CD4-positive, alpha-beta T cell (primary cell): ENCODE data around the gene LNPK. TPM values are rescaled to one million over a fixed set of nuclear protein-coding genes. Genes with fewer than 3 reads are reported as not detected.
"Not testable (repeated sequence)": the region's sequence is repeated elsewhere in the genome, so short reads cannot be mapped to it uniquely, and the experiment has no call there.

Experiments
- ATAC-seq: fragments of 200-7000 bp; cut with Tn5 transposase; one replicate; pipeline ENCODE4 v1.10.0; 2022; ENCODE audit warnings: mild to moderate bottlenecking; ENCODE audit not compliant: poor library complexity
- CTCF ChIA-PET: fragments of 350-600 bp; sonication (Branson Sonifier 250); formaldehyde crosslinking; loops from one replicate; lab custom pipeline; 2021; ENCODE audit warnings: antibody characterized with exemption, inconsistent platforms; lab: Charles Lee
- POLR2A ChIA-PET: fragments of 350-600 bp; sonication (Branson Sonifier 250); formaldehyde crosslinking; loops from one replicate; lab custom pipeline; 2021; ENCODE audit warnings: antibody characterized with exemption, inconsistent platforms; lab: Charles Lee
- DNase-seq, 14 experiments: peaks; one replicate each; pipeline ENCODE4 v3.0.0-alpha.2; 2013 to 2020; ENCODE audit warnings: mixed read lengths in 2 of 14
- H3K27ac ChIP-seq, 2 donors: one replicate each; pipeline versions ENCODE4 v1.5.1 to v1.7.0; 2013; ENCODE audit warnings: low read length in 2 of 2, low read depth in 1 of 2, mild to moderate bottlenecking in 1 of 2
- H3K27me3 ChIP-seq, 2 experiments: 1 replicate in 1 of 2; 2 replicates in 1 of 2; pipeline versions ENCODE4 v1.6.1 to v1.7.0; 2013; ENCODE audit warnings: low read length in 2 of 2, control low read depth in 1 of 2, mild to moderate bottlenecking in 1 of 2, moderate library complexity in 1 of 2; ENCODE audit not compliant: insufficient read depth in 2 of 2, control insufficient read depth in 1 of 2
- H3K36me3 ChIP-seq: one replicate; pipeline ENCODE4 v1.6.1; 2013; ENCODE audit warnings: low read length, control low read depth; ENCODE audit not compliant: insufficient read depth
- H3K4me1 ChIP-seq: one replicate; pipeline ENCODE4 v1.6.1; 2013; ENCODE audit warnings: low read length, control low read depth; ENCODE audit not compliant: insufficient read depth
- H3K4me3 ChIP-seq: one replicate; pipeline ENCODE4 v1.5.1; 2013; ENCODE audit warnings: mild to moderate bottlenecking, low read length, moderate library complexity
- H3K9me3 ChIP-seq, 2 experiments: 1 replicate in 1 of 2; 2 replicates in 1 of 2; pipeline versions ENCODE4 v1.6.1 to v1.7.0; 2013; ENCODE audit warnings: low read length in 2 of 2, mild to moderate bottlenecking in 2 of 2, control low read depth in 1 of 2, moderate library complexity in 1 of 2; ENCODE audit not compliant: control insufficient read depth in 1 of 2, insufficient read depth in 1 of 2
- H3K27ac Mint-ChIP-seq: one replicate; pipeline ENCODE4 v1.8.0; 2020; ENCODE audit warnings: mixed read lengths
- H3K27me3 Mint-ChIP-seq: one replicate; pipeline ENCODE4 v1.8.0; 2021; ENCODE audit warnings: mixed read lengths
- H3K36me3 Mint-ChIP-seq: one replicate; pipeline ENCODE4 v1.8.0; 2021; ENCODE audit warnings: low read depth, mixed read lengths
- H3K4me1 Mint-ChIP-seq: one replicate; pipeline ENCODE4 v1.8.0; 2021; ENCODE audit warnings: low read depth, mixed read lengths
- H3K4me3 Mint-ChIP-seq: one replicate; pipeline ENCODE4 v1.8.0; 2020; ENCODE audit warnings: mild to moderate bottlenecking, mixed read lengths
- H3K9me3 Mint-ChIP-seq: one replicate; pipeline ENCODE4 v1.8.0; 2020; ENCODE audit warnings: mixed read lengths
- intact Hi-C, 2 experiments: fragments of 100-400 bp; cut with DNase I in 1 of 2; cut with micrococcal nuclease in 1 of 2; formaldehyde crosslinking; loops; one replicate each; pipeline versions ENCODE4 v1.15.1 to v1.9.0; 2023 to 2025; cut with DNase I, micrococcal nuclease
- total RNA-seq, 174 experiments: library from RNA in 2 of 174; stranded (reverse) in 2 of 174; gene quantifications; one replicate each; pipeline ENCODE4 v1.2.3 and lab custom pipeline; 2021 to 2026
- TF ChIP-seq, protein P1 (sequence below): fragments of 200-600 bp; IDR thresholded peaks from one replicate; pipeline ENCODE4 v1.8.0; 2022; ENCODE audit warnings: antibody characterized with exemption, mild to moderate bottlenecking

Gene LNPK
- total RNA-seq, 2 experiments from 2014 or later, result 12.7 to 15.8 TPM

DNA sequence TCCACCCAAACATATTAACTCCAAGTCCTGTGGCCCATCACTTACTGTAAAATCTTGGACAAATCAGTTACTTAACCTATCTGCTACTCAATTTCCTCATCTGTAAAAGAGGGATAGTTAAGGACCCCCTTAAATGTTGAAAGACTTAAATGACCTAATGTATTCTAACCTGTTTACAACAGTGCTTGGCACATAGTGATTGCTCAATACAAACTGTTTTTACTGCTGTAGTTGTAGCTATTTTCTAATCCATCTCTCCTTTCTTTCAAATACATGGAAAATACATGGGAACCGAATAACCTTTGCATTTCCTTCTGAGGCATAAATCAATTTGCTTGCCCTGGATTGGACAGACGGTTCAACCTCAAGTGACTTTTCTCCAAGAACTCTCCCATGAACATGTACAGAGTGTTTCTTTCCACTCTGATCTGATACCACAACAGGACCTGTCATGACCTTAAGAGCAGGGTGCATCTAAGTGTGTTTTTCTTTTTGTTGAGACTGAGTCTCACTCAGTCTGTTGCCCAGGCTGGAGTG lies 2.7 kb downstream of the LNPK start:
- Mint-ChIP-seq H3K4me3 (no peak overlapping the region), H3K36me3 (no peaks in the 10 kb centered on the region), H3K27me3 (no peaks in the 10 kb centered on the region), H3K4me1 (peaks cover 24% of the 10 kb centered on the region), H3K27ac (no peak overlapping the region), H3K9me3 (no peaks in the 10 kb centered on the region)
- TF ChIP-seq, protein P1, sequence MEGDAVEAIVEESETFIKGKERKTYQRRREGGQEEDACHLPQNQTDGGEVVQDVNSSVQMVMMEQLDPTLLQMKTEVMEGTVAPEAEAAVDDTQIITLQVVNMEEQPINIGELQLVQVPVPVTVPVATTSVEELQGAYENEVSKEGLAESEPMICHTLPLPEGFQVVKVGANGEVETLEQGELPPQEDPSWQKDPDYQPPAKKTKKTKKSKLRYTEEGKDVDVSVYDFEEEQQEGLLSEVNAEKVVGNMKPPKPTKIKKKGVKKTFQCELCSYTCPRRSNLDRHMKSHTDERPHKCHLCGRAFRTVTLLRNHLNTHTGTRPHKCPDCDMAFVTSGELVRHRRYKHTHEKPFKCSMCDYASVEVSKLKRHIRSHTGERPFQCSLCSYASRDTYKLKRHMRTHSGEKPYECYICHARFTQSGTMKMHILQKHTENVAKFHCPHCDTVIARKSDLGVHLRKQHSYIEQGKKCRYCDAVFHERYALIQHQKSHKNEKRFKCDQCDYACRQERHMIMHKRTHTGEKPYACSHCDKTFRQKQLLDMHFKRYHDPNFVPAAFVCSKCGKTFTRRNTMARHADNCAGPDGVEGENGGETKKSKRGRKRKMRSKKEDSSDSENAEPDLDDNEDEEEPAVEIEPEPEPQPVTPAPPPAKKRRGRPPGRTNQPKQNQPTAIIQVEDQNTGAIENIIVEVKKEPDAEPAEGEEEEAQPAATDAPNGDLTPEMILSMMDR, result no peak
- Histone ChIP-seq H3K9me3 (no peaks in the 10 kb centered on the region), H3K27ac (no peak overlapping the region), H3K36me3 (no peaks in the 10 kb centered on the region), H3K4me3 (no peak overlapping the region), H3K4me1 (peaks cover 16% of the 10 kb centered on the region), H3K27me3 (no peaks in the 10 kb centered on the region)
- intact Hi-C loops, result loop anchor here in 1 of 2 experiments (5.0 kb wide), 1 partner anchor 268 kb away; the partner anchor contains the start of gene MTX2
- no peak for ATAC-seq
- ChIA-PET CTCF (no interaction called here), POLR2A (interaction anchor here (0.6 kb wide), 1 partner anchor 9 kb away, joined by 3 read pairs; no protein-coding TSS in a partner anchor)
- no peak for DNase-seq

DNA sequence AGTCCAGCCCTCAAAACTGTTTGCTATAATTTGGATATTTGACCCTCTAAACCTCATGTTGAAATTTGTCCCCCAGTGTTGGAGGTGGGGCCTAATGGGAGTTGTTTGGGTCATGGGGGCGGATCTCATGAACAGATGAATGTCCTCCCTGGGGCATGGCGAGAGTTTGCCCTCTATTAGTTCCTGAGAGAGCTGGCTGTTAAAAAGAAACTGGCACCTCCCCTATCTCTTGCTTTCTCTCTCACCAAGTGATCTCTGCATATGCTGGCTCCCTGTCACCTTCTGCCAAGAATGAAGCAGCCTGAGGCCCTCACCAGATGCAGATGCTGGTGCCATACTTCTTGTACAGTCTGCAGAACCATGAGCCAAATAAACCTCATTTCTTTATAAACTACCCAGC lies 12.0 kb downstream of the LNPK start:
- CTCF ChIA-PET, result interaction anchor here (1.1 kb wide), 1 partner anchor 20 kb away, joined by 3 read pairs; no protein-coding TSS in a partner anchor
- Mint-ChIP-seq H3K36me3 (peaks cover 54% of the 10 kb centered on the region), H3K4me1 (no peaks in the 10 kb centered on the region), H3K9me3 (no peaks in the 10 kb centered on the region), H3K4me3 (no peak overlapping the region), H3K27me3 (no peaks in the 10 kb centered on the region), H3K27ac (no peak overlapping the region)
- POLR2A ChIA-PET, result no interaction called here
- Histone ChIP-seq H3K27ac (no peak overlapping the region), H3K36me3 (peaks cover 8% of the 10 kb centered on the region), H3K4me1 (no peaks in the 10 kb centered on the region), H3K4me3 (no peak overlapping the region), H3K27me3 (no peaks in the 10 kb centered on the region), H3K9me3 (no peaks in the 10 kb centered on the region)
- DNase-seq (no peak), ATAC-seq (no peak)
- intact Hi-C loops, result no loop called here
- TF ChIP-seq, protein P1, result no peak

DNA sequence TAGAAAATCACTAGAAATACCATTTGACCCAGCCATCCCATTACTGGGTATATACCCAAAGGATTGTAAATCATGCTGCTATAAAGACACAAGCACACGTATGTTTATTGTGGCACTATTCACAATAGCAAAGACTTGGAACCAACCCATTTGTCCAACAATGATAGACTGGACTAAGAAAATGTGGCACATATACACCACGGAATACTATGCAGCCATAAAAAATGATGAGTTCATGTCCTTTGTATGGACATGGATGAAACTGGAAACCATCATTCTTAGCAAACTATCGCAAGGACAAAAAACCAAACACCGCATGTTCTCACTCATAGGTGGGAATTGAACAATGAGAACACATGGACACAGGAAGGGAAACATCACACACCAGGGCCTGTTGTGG lies 14.9 kb downstream of the LNPK start:
- H3K9me3 Mint-ChIP-seq, H3K27ac Mint-ChIP-seq, H3K27ac ChIP-seq, POLR2A ChIA-PET, H3K4me3 Mint-ChIP-seq, H3K4me3 ChIP-seq, H3K27me3 Mint-ChIP-seq, ATAC-seq, H3K4me1 Mint-ChIP-seq, CTCF ChIA-PET, intact Hi-C loops, H3K4me1 ChIP-seq, H3K27me3 ChIP-seq, H3K9me3 ChIP-seq, H3K36me3 ChIP-seq, DNase-seq: not testable (repeated sequence)
- peaks cover 74% of the 10 kb centered on the region for H3K36me3 Mint-ChIP-seq

DNA sequence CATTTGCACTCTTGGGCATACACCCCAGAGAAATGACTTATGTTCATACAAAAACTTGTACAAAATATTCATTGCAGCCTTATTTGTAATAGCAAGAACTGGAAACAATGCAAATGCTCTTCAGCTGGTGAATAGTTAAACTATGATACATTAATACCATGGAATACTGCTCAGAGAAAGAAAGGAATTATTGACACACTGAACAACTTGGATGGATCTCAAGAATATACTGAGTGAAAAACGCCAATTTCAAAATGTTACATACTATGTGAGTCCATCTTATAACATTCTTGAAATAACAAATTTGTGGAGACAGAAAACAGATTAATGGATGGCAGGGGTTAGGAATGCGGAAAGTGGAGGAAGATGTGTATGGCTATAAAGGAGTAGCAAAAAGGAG lies 17.2 kb downstream of the LNPK start:
- no peak for ATAC-seq

More for the DNA sequence above, 17.2 kb downstream of the LNPK start:
- DNase-seq, result no peak
- Mint-ChIP-seq H3K4me1 (no peaks in the 10 kb centered on the region), H3K4me3 (no peak overlapping the region), H3K9me3 (no peaks in the 10 kb centered on the region), H3K27me3 (no peaks in the 10 kb centered on the region), H3K36me3 (peaks cover 76% of the 10 kb centered on the region), H3K27ac (no peak overlapping the region)
- CTCF ChIA-PET, result no interaction called here
- no peaks in the 10 kb centered on the region for H3K9me3 ChIP-seq
- no peaks in the 10 kb centered on the region for H3K4me1 ChIP-seq
- H3K4me3 ChIP-seq, result no peak overlapping the region
- TF ChIP-seq, protein P1, result no peak
- no peaks in the 10 kb centered on the region for H3K36me3 ChIP-seq
- H3K27me3 ChIP-seq, result no peaks in the 10 kb centered on the region
- intact Hi-C loops, result no loop called here
- H3K27ac ChIP-seq, result no peak overlapping the region
- POLR2A ChIA-PET, result no interaction called here
